Activated CD4-positive, CD25-positive, alpha-beta regulatory T cell treated with anti-CD3 and anti-CD28 coated beads, Interleukin-2, amount 50 U/mL, for 24 hours (primary cell): ENCODE data around the gene AIP.

Experiments
- ATAC-seq, 2 donors: fragments of 150-1000 bp; cut with Tn5 transposase; one replicate each; pipeline ENCODE4 v1.10.0; 2021; ENCODE audit warnings: mild to moderate bottlenecking in 1 of 2, moderate library complexity in 1 of 2

AIP gene

GRCh38 chr11:67538306-67538705, 55.5 kb downstream of the AIP start:
- ATAC-seq, result no peak

- no peak for ATAC-seq
Observed at GRCh38 chr11:67538823-67539505, 56.1 kb downstream of the AIP start.

- no peak for ATAC-seq
Observed at GRCh38 chr11:67539550-67539949, 56.7 kb downstream of the AIP start.
